Measurements from ENCODE around the gene SIGLEC11. TPM values are rescaled to one million over a fixed set of nuclear protein-coding genes. Genes with fewer than 3 reads are reported as not detected.

The SIGLEC11 gene
- total and polyA plus RNA-seq, 2 donors (not counting 3 experiments of a cell fraction or from before 2014, with no cell fraction given): not detected

DNA sequence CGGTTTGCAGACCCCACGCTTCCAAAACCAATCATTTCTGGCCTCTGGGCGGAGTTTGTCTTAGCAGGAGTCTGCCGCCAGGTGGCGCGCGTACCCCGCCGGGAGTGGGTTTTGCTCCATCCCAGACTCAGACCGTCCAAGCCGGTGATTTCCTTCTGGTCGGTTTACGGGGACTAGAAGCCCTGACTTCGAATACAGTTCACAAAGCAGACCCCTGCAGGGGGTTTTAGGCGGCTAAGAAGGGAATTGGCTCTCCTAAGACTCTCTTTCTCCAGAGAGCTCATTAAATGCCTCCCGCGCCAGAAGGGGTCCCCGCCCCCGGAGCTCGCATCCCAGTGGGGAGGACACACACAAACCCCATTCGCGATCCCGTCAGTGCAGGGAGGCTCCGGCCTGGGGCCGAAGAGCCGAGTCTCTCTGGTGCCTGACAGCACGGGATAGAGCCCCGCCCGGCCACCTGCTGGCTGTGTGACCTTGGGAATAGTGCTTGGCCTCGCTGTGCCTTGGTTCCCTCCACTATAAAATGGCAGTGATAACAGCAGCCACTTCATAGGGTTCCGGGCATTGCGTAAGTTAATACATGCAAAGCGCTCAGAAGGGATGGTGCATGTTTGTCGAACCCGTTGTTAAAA, 23.1 kb downstream of the SIGLEC11 start:
- no TSS peak for BruUV-seq (replicated peaks)
- Histone ChIP-seq H4K20me1 (replicated peaks; ENCODE audit: control insufficient read depth, extremely low read depth, insufficient read depth, low read length) (no peaks in the 10 kb centered on the region), H3K27me3 (ENCODE audit: control insufficient read depth in 2 of 2, insufficient read depth in 2 of 2, low read length in 2 of 2) (no peaks in the 10 kb centered on the region), H3K4me1 (ENCODE audit: control insufficient read depth, extremely low read depth, insufficient read depth, low read length) (peaks cover 3% of the 10 kb centered on the region), H3K4me2 (ENCODE audit: insufficient read depth, low read length) (peak overlapping the region; percentile 79), H3K9me1 (replicated peaks; ENCODE audit: control insufficient read depth, extremely low read depth, insufficient read depth, low read length) (no peaks in the 10 kb centered on the region), H3K36me3 (ENCODE audit: control insufficient read depth in 2 of 2, extremely low read depth in 1 of 2, insufficient read depth in 2 of 2, low read length in 2 of 2) (peaks cover 0 to under 1% of the 10 kb centered on the region in 2 experiments), H3K79me2 (ENCODE audit: control insufficient read depth, insufficient read depth, low read length) (no peaks in the 10 kb centered on the region), H3K9me3 (replicated peaks; ENCODE audit: control insufficient read depth, insufficient read depth, low read length) (no peaks in the 10 kb centered on the region), H3K27ac (ENCODE audit: insufficient read depth, low read depth, low read length) (no peak overlapping the region), H3K9ac (replicated peaks; ENCODE audit: extremely low read depth, insufficient read depth, low read length) (no peak overlapping the region), H3K4me3 (replicated peaks in 1 of 3; ENCODE audit: insufficient read depth in 1 of 3, low read depth in 1 of 3, low read length in 3 of 3) (peak overlapping the region in 1 of 3 experiments; percentile 19), H2AFZ (ENCODE audit: low read depth, low read length) (peak overlapping the region; percentile 39)
- dilution Hi-C loops (cut with MboI; ENCODE audit: extremely low pct_ligation_motif_present, low sequenced_read_pairs): no loop called here
- TF ChIP-seq, protein P1, sequence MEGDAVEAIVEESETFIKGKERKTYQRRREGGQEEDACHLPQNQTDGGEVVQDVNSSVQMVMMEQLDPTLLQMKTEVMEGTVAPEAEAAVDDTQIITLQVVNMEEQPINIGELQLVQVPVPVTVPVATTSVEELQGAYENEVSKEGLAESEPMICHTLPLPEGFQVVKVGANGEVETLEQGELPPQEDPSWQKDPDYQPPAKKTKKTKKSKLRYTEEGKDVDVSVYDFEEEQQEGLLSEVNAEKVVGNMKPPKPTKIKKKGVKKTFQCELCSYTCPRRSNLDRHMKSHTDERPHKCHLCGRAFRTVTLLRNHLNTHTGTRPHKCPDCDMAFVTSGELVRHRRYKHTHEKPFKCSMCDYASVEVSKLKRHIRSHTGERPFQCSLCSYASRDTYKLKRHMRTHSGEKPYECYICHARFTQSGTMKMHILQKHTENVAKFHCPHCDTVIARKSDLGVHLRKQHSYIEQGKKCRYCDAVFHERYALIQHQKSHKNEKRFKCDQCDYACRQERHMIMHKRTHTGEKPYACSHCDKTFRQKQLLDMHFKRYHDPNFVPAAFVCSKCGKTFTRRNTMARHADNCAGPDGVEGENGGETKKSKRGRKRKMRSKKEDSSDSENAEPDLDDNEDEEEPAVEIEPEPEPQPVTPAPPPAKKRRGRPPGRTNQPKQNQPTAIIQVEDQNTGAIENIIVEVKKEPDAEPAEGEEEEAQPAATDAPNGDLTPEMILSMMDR (IDR thresholded peaks at IDR 0.05; ENCODE audit: extremely low read depth in 1 of 2, insufficient read depth in 1 of 2, low read depth in 1 of 2, low read length in 2 of 2): peak; percentile 83 to 97
- TF ChIP-seq, protein P2, sequence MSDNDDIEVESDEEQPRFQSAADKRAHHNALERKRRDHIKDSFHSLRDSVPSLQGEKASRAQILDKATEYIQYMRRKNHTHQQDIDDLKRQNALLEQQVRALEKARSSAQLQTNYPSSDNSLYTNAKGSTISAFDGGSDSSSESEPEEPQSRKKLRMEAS (IDR thresholded peaks at IDR 0.05; ENCODE audit: insufficient read depth, insufficient read length): no peak
- POLR2A ChIA-PET: no interaction called here
- intact Hi-C loops (cut with micrococcal nuclease): loop anchor here (1.0 kb wide), 1 partner anchor 45 kb away; no protein-coding TSS in a partner anchor
- DNase-seq (ENCODE audit: low read depth, low spot score): peak; percentile 67
- peak; percentile 96 for FAIRE-seq
- CTCF ChIA-PET: interaction anchor here (0.6 to 1.9 kb wide), 13 partner anchors 10 to 198 kb away, joined by 3 to 13 read pairs (median 5); no protein-coding TSS in a partner anchor

DNA sequence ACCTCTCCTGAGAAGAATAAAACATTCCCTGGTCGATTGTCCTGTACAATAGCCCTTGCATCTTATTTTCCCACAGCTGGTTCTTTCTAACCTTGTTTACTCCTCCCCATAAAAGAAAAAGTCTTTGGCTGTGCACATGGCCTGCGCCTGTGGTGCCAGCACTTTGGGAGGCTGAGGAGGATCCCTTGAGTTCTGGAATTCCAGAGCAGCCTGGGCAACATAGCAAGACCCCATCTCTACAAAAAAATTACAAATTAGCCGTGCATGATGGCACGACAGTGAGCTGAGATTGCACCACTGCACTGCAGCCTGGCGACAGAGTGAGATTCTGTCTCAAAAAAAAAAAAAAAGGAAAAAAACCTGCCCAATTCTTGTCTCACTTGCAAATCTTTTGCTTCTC, 24.4 kb downstream of the SIGLEC11 start:
- intact Hi-C loops (cut with micrococcal nuclease): no loop called here

More for the DNA sequence above, 24.4 kb downstream of the SIGLEC11 start:
- FAIRE-seq (no peak), DNase-seq (ENCODE audit: low read depth, low spot score) (no peak)
- no peaks in the 10 kb centered on the region for H3K79me2 ChIP-seq (ENCODE audit: control insufficient read depth, insufficient read depth, low read length)
- H2AFZ ChIP-seq (ENCODE audit: low read depth, low read length): no peak overlapping the region
- H4K20me1 ChIP-seq (replicated peaks; ENCODE audit: control insufficient read depth, extremely low read depth, insufficient read depth, low read length): no peaks in the 10 kb centered on the region
- H3K27me3 ChIP-seq (ENCODE audit: control insufficient read depth in 2 of 2, insufficient read depth in 2 of 2, low read length in 2 of 2): no peaks in the 10 kb centered on the region
- CTCF ChIA-PET: interaction anchor here (1.0 to 1.8 kb wide), 5 partner anchors 14 to 200 kb away, joined by 3 to 8 read pairs (median 4); no protein-coding TSS in a partner anchor
- H3K4me2 ChIP-seq (ENCODE audit: insufficient read depth, low read length): no peak overlapping the region
- no peak overlapping the region for H3K4me3 ChIP-seq (replicated peaks in 1 of 3; ENCODE audit: insufficient read depth in 1 of 3, low read depth in 1 of 3, low read length in 3 of 3)
- H3K36me3 ChIP-seq (ENCODE audit: control insufficient read depth in 2 of 2, extremely low read depth in 1 of 2, insufficient read depth in 2 of 2, low read length in 2 of 2): peaks cover 0 to 3% of the 10 kb centered on the region in 2 experiments
- POLR2A ChIA-PET: no interaction called here
- BruUV-seq (replicated peaks): no TSS peak
- peaks cover 3% of the 10 kb centered on the region for H3K4me1 ChIP-seq (ENCODE audit: control insufficient read depth, extremely low read depth, insufficient read depth, low read length)
- TF ChIP-seq, protein P2 (IDR thresholded peaks at IDR 0.05; ENCODE audit: insufficient read depth, insufficient read length): no peak
- TF ChIP-seq MYC (IDR thresholded peaks at IDR 0.05; ENCODE audit: low read depth, low read length): no peak
- no peak for TF ChIP-seq FOS (IDR thresholded peaks at IDR 0.05; ENCODE audit: borderline replicate concordance, insufficient read depth, low read length)
- no peak for TF ChIP-seq POLR2AphosphoS5 (IDR thresholded peaks at IDR 0.05; ENCODE audit: insufficient read depth, low read depth, low read length)
- TF ChIP-seq POLR2A (IDR thresholded peaks at IDR 0.05; ENCODE audit: low read depth, low read length): no peak
- TF ChIP-seq GATA2 (IDR thresholded peaks at IDR 0.05; ENCODE audit: insufficient read depth, insufficient read length, low read depth, low read length): no peak
- no peak for TF ChIP-seq JUN (IDR thresholded peaks at IDR 0.05; ENCODE audit: borderline replicate concordance, insufficient read depth, insufficient read length, low read depth)
- TF ChIP-seq, protein P1 (IDR thresholded peaks at IDR 0.05; ENCODE audit: extremely low read depth in 1 of 2, insufficient read depth in 1 of 2, low read depth in 1 of 2, low read length in 2 of 2): no peak
- TF ChIP-seq EZH2 (IDR thresholded peaks at IDR 0.05; ENCODE audit: borderline replicate concordance, low read depth, low read length, severe bottlenecking): no peak
- no peaks in the 10 kb centered on the region for H3K9me1 ChIP-seq (replicated peaks; ENCODE audit: control insufficient read depth, extremely low read depth, insufficient read depth, low read length)
- no peak overlapping the region for H3K9ac ChIP-seq (replicated peaks; ENCODE audit: extremely low read depth, insufficient read depth, low read length)
- dilution Hi-C loops (cut with MboI; ENCODE audit: extremely low pct_ligation_motif_present, low sequenced_read_pairs): no loop called here
- no peak overlapping the region for H3K27ac ChIP-seq (ENCODE audit: insufficient read depth, low read depth, low read length)
- H3K9me3 ChIP-seq (replicated peaks; ENCODE audit: control insufficient read depth, insufficient read depth, low read length): no peaks in the 10 kb centered on the region

Measured in endothelial cell of umbilical vein (primary cell).